Measurements from ENCODE around the gene OR5B3. TPM values are rescaled to one million over a fixed set of nuclear protein-coding genes. Genes with fewer than 3 reads are reported as not detected.

OR5B3 gene
- total RNA-seq, 4 donors from 2014 or later = not detected

DNA sequence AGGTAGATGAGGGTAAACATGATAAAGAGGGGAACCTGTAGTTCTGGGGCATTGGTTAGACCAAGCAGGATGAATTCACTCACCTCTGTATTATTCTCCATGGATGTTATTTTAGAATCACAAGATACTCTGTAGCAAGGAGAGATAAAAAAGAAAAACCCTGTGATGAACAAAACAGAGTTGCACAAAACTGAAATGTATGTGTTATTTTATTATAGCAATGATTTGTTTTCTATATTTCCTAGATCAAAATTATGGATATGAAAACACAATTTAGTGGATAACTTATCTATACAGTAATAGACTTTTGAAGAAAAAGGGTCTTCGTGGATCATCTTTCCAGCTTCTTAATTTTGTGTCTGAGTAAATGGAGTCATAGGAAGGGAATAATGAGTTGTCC is 47.7 kb downstream of the OR5B3 start, which contains the start of gene OR5B17:
Gene OR5B17, minus strand, starts transcription at position 101 of the 400 bp plus-strand sequence. Its CDS starts 0 bp downstream, at position 101.
- no peak within 1 kb of the TSS for H3K4me3 ChIP-seq
- WGBS = 53% methylated on average over 1 of the region's 1 CpG
- no peaks in the 10 kb centered on the region for H3K9me3 ChIP-seq
- no peaks in the 10 kb centered on the region for H3K4me1 ChIP-seq
- H3K36me3 ChIP-seq = no peaks in the 10 kb centered on the region
- H3K27ac ChIP-seq (replicated peaks in 1 of 4) = no peak within 1 kb of the TSS
- no peaks in the 10 kb centered on the region for H3K27me3 ChIP-seq
- DNase-seq (ENCODE audit: extremely low spot score) = no peak
- intact Hi-C loops (cut with DNase I) = no loop called here
- TF ChIP-seq POLR2AphosphoS5 (IDR thresholded peaks at IDR 0.05) (no peak), EP300 (IDR thresholded peaks at IDR 0.05) (no peak), CTCF (IDR thresholded peaks at IDR 0.05) (no peak), POLR2A (IDR thresholded peaks at IDR 0.05; ENCODE audit: low read depth) (no peak)

DNA sequence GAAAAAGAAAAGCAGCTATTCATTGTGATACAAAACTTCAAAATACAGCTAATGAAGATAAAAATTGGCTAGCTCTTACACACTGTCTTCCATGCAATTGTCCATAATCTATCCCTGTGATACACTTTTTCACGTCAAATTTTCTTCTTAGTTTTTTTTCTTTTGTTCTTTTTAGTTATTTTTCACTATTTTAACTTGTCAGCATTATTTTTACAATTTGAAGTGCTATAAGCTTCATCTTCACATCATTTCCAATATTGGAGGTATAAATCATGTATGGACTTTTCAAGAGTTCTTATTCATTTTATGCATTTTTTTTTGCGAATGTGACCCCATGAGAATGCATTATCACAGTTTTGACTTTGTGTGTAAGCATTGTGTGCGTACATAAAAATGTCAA is 51.9 kb downstream of the OR5B3 start:
- no peak for TF ChIP-seq EP300 (IDR thresholded peaks at IDR 0.05)
- no peak for TF ChIP-seq POLR2AphosphoS5 (IDR thresholded peaks at IDR 0.05)
- TF ChIP-seq CTCF (IDR thresholded peaks at IDR 0.05) = no peak
- TF ChIP-seq POLR2A (IDR thresholded peaks at IDR 0.05; ENCODE audit: low read depth) = no peak
- Histone ChIP-seq H3K4me1 (no peaks in the 10 kb centered on the region), H3K4me3 (no peak overlapping the region), H3K27ac (replicated peaks in 1 of 4) (no peak overlapping the region), H3K36me3 (no peaks in the 10 kb centered on the region), H3K9me3 (no peaks in the 10 kb centered on the region), H3K27me3 (no peaks in the 10 kb centered on the region)
- intact Hi-C loops (cut with DNase I) = no loop called here
- DNase-seq (ENCODE audit: extremely low spot score) = no peak
- 79% methylated on average over 3 of the region's 3 CpGs for WGBS

Other genes starting within 250 kb of the OR5B3 start
- not detected for gene OR9Q2, start 217.8 kb downstream of the OR5B3 start, total RNA-seq
- not detected for gene OR1S2, start 202.7 kb downstream of the OR5B3 start, total RNA-seq
- gene OR1S1, start 194.2 kb downstream of the OR5B3 start, total RNA-seq = not detected
- not detected for gene OR10Q1, start 178.0 kb downstream of the OR5B3 start, total RNA-seq
- gene OR10W1, start 138.6 kb downstream of the OR5B3 start, total RNA-seq = not detected
- gene OR5B17, start 47.8 kb downstream of the OR5B3 start, total RNA-seq = not detected
- gene OR5B2, start 21.2 kb upstream of the OR5B3 start, total RNA-seq = not detected
- gene OR5B12, start 35.4 kb upstream of the OR5B3 start, total RNA-seq = not detected
- gene OR5B21, start 101.2 kb upstream of the OR5B3 start, total RNA-seq = not detected
- gene LPXN, start 169.0 kb upstream of the OR5B3 start, total RNA-seq = 1 to 10 TPM; 4.1 to 9.6 (median 7.2) TPM
- 10 to 100 TPM; 71.1 to 90.2 (median 77.7) TPM for gene ZFP91, start 172.2 kb upstream of the OR5B3 start, total RNA-seq
- 1 to 10 TPM; 1.3 to 2.5 (median 1.9) TPM for gene CNTF, start 215.8 kb upstream of the OR5B3 start, total RNA-seq